Measurements from ENCODE around the gene ANKRD53.
"Not testable (repeated sequence)": the region's sequence is repeated elsewhere in the genome, so short reads cannot be mapped to it uniquely, and the experiment has no call there.

DNA sequence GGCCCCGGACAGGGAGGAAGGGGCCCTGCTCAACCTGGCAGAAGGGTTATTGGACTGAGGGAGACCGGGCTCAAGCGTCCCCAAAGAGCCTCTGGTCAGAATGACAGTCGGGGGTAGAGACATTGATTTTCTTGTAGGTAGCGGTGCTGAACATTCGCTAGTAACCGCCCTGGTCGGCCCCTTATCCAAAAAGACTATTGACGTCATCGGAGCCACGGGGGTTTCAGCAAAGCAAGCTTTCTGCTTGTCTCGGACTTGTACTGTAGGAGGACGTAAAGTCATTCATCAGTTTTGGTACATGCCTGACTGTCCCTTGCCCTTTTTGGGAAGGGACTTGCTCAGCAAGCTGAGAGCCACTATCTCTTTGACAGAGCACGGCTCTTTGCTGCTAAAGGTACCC is 43.0 kb downstream of the ANKRD53 start:
- TF ChIP-seq, protein P1, sequence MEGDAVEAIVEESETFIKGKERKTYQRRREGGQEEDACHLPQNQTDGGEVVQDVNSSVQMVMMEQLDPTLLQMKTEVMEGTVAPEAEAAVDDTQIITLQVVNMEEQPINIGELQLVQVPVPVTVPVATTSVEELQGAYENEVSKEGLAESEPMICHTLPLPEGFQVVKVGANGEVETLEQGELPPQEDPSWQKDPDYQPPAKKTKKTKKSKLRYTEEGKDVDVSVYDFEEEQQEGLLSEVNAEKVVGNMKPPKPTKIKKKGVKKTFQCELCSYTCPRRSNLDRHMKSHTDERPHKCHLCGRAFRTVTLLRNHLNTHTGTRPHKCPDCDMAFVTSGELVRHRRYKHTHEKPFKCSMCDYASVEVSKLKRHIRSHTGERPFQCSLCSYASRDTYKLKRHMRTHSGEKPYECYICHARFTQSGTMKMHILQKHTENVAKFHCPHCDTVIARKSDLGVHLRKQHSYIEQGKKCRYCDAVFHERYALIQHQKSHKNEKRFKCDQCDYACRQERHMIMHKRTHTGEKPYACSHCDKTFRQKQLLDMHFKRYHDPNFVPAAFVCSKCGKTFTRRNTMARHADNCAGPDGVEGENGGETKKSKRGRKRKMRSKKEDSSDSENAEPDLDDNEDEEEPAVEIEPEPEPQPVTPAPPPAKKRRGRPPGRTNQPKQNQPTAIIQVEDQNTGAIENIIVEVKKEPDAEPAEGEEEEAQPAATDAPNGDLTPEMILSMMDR (IDR thresholded peaks at IDR 0.05), result not testable (repeated sequence)
- TF ChIP-seq EZH2 (IDR thresholded peaks at IDR 0.05; ENCODE audit: borderline replicate concordance, insufficient read depth, low read depth, low read length, poor library complexity, severe bottlenecking), result not testable (repeated sequence)
